AML-193 (cell line): ENCODE data around the gene PITPNB.

ENCODE experiments used
- DNase-seq, 2 experiments: peaks; one replicate each; lab custom pipeline; 2025; lab: John Stamatoyannopoulos, UW

The PITPNB gene

GRCh38 chr22:27859336-27859735, 59.7 kb downstream of the PITPNB start:
- no peak for DNase-seq

GRCh38 chr22:27858626-27859025, 60.4 kb downstream of the PITPNB start:
- DNase-seq: no peak

- no peak for DNase-seq
These were observed 61.6 kb downstream of the PITPNB start for GRCh38 chr22:27857443-27857842.

GRCh38 chr22:27856386-27856785, 62.7 kb downstream of the PITPNB start:
- DNase-seq: no peak

- DNase-seq: no peak
These were observed 65.6 kb downstream of the PITPNB start for GRCh38 chr22:27853424-27853823.

GRCh38 chr22:27851974-27852746, 66.9 kb downstream of the PITPNB start:
- no peak for DNase-seq

- no peak for DNase-seq
These were observed 69.0 kb downstream of the PITPNB start for GRCh38 chr22:27850000-27850521.

GRCh38 chr22:27848005-27848404, 71.1 kb downstream of the PITPNB start:
- DNase-seq: no peak

GRCh38 chr22:27846910-27847309, 72.1 kb downstream of the PITPNB start:
- DNase-seq: no peak

GRCh38 chr22:27846248-27846757, 72.8 kb downstream of the PITPNB start:
- no peak for DNase-seq

- no peak for DNase-seq
These were observed 73.4 kb downstream of the PITPNB start for GRCh38 chr22:27845644-27846043.

- no peak for DNase-seq
These were observed 74.1 kb downstream of the PITPNB start for GRCh38 chr22:27844656-27845591.

- no peak for DNase-seq
These were observed 74.8 kb downstream of the PITPNB start for GRCh38 chr22:27844256-27844655.

GRCh38 chr22:27843441-27843840, 75.6 kb downstream of the PITPNB start:
- DNase-seq: no peak

- no peak for DNase-seq
These were observed 76.2 kb downstream of the PITPNB start for GRCh38 chr22:27842669-27843431.

- DNase-seq: no peak
These were observed 76.9 kb downstream of the PITPNB start for GRCh38 chr22:27842201-27842600.

GRCh38 chr22:27840436-27840835, 78.6 kb downstream of the PITPNB start:
- no peak for DNase-seq

GRCh38 chr22:27839057-27839660, 79.9 kb downstream of the PITPNB start:
- DNase-seq: no peak

GRCh38 chr22:27836181-27836580, 82.9 kb downstream of the PITPNB start:
- DNase-seq: no peak

GRCh38 chr22:27835446-27835845, 83.6 kb downstream of the PITPNB start:
- no peak for DNase-seq
